KG1 (cell line): Measurements from ENCODE around the gene COBL.

Experiments used
- DNase-seq: peaks from one replicate; lab custom pipeline; 2025; lab: John Stamatoyannopoulos, UW

The COBL gene

GRCh38 chr7:51020944-51021343 is 295.7 kb downstream of the COBL start:
- DNase-seq = no peak

DNA sequence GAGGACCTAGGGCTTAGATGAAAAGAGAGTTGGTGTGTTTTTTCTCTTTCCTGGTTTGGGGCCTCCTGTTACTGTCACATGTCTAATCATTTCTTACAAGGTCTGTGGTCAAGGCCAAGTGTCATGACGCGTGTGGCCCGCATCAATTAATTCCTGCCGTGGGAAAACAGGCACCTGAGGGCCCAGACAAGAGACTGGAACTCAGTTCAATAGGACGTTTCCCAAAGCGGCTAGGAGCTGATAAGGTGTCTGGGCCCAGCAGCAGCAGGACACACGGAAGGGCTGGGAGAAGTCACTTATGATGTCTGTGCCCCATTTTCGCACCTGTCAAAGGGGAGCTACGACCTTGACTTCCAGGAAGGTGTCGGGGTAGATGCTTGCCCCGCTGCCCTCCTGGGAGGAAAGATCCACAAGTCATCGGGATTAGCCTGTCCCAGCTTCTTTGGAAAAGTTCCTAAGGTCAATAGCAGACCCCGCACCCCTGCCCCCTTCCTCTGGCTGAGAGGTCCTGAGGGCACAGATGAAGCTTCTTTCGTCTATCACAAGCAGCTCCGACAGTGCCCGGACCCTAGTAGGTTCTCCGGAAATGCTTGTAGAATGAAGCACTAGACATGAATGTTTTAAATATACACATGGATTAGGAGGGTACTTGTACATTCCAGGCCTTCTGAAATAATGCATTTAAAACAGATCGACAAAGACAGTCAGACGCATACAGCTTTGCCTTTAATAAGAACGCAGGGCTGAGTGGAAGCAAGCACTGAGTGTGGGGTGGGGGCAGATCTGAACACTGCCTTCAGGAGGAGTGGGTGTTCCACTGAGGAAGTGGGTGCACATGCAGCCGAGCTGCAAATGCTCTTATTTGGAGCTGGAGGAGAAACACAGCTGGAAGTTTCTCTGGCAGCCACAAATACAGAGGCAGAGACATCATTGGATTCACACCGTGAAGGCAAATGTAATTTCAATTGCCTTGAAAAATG is 296.4 kb downstream of the COBL start:
- DNase-seq = no peak

DNA sequence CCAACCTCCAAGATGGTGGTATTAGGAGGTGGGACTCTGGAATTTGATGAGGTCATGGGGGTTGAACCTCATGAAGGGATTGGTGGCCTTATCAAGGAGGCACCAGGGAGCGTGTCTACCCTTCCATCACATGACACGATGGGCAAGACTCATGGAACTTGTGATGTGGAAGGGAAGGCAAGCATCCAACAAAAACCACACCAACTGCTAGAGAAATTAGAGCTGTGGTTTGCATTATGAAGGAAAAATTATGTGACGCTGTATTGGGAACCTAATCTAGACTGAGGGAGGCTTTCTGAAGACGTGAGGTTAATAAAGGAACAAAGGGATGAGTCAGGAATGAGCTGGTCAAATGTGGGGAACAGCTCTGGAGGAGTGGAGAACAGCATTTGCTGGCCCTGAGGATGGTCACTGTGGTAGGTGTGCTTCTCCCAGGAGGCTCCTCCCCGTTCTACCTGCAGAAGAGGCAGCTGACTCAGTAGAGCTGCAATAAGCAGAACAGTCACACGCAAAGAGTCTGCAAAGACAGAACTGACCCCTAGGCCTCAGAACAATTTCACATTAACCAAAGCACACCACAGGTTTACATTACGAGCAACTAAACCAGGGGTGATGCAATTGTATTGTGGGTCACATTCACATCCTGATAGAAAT is 297.3 kb downstream of the COBL start:
- DNase-seq = no peak

DNA sequence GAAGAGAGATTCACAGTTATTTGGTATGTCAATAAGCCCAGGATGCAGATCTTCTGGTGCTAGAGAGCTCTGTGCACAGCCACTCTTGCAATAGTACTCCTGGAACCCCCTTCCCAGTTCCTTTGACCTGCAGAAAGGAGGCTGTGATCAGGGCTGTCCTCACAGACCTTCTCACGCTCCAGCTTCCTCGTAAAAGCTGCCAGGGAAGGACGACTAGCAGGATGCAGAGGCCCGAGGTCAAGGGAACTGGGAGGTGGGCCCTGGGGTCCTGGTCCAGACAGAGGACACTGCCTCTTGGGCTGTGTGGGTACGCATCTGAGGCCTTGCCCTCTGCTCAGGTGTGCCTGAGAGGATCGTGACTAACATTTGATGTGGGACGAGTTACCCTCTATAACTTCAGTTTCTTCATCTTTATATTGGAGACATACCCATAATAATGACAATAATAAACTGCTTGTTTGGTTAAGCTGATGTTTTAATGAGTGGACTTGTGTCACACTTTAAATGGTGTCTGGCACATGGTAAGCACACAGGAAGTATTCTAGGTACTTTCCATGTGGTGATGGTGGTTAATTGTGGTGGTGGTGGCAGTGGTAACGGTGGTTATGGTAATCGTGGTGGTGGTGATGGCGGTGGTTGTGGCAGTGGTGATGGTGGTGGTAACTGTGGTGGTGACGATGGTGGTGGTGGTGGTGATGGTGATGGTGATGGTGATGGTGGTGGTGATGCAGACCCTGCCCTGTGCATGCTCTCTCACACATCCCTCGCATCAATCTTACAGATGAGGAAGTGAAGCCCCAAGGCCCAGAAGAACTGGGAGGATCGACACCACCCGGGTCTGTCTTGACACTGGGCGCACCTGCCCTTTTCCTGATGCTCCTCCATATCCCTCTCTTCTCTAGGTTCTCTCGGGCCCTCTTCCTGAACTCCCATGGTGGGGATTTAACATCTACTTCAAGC is 298.8 kb downstream of the COBL start:
- no peak for DNase-seq

DNA sequence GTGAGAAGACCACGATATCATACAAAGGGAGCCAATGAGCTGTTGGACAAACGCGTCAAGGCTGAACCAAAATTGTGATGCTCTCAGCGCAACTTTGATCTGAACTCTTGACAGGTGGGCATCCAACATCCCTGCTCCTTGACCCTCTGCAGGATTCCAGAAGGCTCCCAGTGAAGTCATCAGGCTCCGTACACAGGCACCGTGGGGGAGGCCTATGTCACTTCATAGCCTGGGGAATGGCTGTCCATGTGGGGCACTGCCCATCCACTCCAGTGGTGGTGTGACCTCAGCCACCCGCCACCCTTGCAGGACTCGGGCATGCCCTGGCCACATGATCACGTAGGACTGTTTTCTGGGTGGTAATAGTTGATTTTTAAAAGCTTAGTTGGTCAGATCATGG is 300.1 kb downstream of the COBL start:
- DNase-seq = no peak

DNA sequence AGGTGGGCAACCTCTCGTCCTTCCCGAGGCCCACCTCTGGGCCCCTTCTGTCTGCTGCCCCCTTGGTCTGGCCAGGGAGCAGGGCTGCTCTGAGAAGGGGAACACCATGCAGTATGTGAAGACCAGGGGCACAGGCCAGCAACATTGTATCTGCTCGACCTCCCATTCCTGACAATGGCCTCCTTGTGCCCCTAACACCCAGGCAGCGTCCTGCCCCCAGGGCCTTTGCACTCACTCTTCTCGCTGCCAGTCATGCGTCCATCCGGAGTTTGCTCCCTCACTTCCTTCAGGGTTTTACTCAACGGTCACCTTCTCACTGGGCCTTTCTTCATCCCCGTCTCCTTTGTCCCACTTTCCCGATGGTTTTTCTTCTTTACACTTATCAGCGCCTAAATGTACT is 301.0 kb downstream of the COBL start:
- no peak for DNase-seq

DNA sequence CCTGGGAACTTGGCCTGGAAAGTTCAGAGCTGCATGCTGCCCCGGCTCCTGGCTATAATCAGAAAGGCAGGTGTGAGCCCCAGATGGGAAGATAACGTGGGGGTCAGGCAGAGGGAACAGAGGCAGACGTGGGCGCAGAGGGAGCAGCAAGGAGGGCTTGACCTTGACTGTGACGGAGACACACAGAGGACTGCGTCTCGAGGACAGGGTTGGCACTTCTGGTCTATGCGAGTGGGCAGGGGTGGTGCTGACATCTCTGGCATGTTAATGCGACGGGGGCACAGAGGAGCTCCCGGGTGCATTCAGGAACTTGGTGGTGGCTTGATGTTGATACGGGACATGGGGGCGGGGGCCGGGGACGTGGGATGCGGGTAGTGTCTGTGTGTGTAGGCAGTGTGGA is 301.8 kb downstream of the COBL start:
- DNase-seq = no peak

GRCh38 chr7:51013861-51014511 is 302.6 kb downstream of the COBL start:
- no peak for DNase-seq

GRCh38 chr7:51013218-51013786 is 303.3 kb downstream of the COBL start:
- DNase-seq = no peak

GRCh38 chr7:51012569-51013217 is 303.9 kb downstream of the COBL start:
- DNase-seq = no peak

DNA sequence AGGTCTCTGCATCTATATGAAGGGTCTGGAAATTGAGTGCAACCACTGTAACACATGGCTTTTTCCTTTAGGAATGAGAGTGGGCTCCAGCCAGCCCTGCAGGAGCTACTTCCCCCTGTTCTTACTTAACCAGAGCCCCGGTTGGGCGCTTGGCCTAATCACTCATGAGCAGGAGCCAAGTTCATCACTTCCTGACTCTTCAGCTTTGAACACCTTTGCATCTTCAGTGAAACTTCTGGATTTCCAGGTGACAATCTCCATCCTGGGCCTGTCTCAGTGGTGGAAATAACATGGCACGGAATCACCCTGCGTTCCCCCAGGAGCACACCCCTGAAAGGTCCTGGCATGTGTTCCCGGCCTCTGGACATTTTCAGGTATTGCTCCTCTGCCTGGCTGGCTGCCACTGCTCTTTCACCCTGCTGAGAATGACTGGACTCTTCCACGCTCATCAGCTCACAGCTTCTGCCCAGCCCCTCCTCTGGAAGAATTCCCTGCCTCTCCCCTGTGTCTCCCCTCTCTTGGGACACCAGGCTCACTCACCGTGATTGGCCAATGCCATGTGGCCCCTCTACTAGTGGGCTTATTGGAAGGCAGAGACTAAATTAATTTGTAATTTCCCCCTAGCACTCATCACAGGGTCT is 304.8 kb downstream of the COBL start:
- DNase-seq = no peak

GRCh38 chr7:51010534-51010933 is 306.1 kb downstream of the COBL start:
- no peak for DNase-seq

DNA sequence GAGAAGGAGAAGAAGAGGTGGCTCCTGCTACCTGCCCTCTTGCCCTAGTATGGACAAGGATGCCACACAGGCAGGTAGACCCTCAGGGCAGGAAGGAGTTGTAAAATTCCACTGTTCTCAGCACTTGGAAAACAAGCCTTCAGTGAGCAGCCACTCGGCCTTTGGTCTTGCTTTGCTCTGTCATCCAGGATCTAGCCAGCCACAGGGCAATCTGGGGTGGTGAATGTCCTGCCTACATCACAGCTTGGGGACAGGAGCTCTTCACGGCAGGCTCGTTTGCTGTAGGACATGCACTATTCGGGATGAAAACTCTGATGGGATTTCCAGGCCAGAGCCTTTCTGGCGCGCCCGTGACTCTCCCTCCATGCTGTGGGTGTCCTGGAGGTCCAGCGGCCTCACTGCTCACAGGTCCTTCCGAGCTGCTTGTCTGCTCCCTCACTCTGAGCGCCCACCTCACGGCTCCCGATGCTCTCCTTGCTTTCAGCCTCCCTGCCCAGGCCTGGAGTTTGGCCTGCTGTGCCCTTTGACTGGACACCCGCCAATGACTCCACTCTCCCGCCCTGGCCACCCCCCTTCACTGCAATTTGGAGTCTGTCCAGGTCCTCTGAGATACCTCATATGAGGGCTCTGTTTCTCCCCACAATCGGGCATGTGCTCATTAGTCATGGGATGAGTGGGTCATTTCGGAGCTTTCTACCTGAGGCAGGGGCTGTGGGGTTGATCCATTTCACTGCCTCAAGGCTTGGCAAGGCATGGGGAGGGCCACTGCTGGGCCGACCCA is 306.7 kb downstream of the COBL start:
- DNase-seq = no peak

GRCh38 chr7:51007551-51008505 is 308.8 kb downstream of the COBL start:
- no peak for DNase-seq

GRCh38 chr7:51006483-51007235 is 309.9 kb downstream of the COBL start:
- no peak for DNase-seq

GRCh38 chr7:51005074-51005473 is 311.5 kb downstream of the COBL start:
- DNase-seq = no peak

- DNase-seq = no peak
Measured at GRCh38 chr7:51000956-51001355, 315.7 kb downstream of the COBL start.
